Neural progenitor cell (in vitro differentiated cells): ENCODE measurements around the gene MAP2K5.

ENCODE experiments used
- CTCF ChIP-seq: fragments of 200-600 bp; sonication (generic); IDR thresholded peaks from 2 replicates; pipeline ENCODE4 v1.5.1; 2017; ENCODE audit warnings: antibody characterized with exemption, mild to moderate bottlenecking
- EZH2 ChIP-seq: fragments of 200-600 bp; sonication (generic); IDR thresholded peaks from 2 replicates; pipeline ENCODE4 v1.6.1; 2017; ENCODE audit warnings: antibody characterized with exemption, mild to moderate bottlenecking, moderate library complexity
- EZH2phosphoT487 ChIP-seq: fragments of 200-600 bp; sonication (generic); IDR thresholded peaks from 2 replicates; pipeline ENCODE4 v1.6.1; 2017; ENCODE audit warnings: antibody characterized with exemption

- TF ChIP-seq EZH2 (no peak), CTCF (no peak), EZH2phosphoT487 (no peak)
Observed at GRCh38 chr15:67784090-67784781, 241.7 kb downstream of the MAP2K5 start.
